ENCODE data around the gene GSX1.
"Not testable (repeated sequence)": the region's sequence is repeated elsewhere in the genome, so short reads cannot be mapped to it uniquely, and the experiment has no call there.

GSX1 gene

GRCh38 chr13:27794368-27794691 lies 2.0 kb downstream of the GSX1 start:
- DNase-seq: no peak

DNA sequence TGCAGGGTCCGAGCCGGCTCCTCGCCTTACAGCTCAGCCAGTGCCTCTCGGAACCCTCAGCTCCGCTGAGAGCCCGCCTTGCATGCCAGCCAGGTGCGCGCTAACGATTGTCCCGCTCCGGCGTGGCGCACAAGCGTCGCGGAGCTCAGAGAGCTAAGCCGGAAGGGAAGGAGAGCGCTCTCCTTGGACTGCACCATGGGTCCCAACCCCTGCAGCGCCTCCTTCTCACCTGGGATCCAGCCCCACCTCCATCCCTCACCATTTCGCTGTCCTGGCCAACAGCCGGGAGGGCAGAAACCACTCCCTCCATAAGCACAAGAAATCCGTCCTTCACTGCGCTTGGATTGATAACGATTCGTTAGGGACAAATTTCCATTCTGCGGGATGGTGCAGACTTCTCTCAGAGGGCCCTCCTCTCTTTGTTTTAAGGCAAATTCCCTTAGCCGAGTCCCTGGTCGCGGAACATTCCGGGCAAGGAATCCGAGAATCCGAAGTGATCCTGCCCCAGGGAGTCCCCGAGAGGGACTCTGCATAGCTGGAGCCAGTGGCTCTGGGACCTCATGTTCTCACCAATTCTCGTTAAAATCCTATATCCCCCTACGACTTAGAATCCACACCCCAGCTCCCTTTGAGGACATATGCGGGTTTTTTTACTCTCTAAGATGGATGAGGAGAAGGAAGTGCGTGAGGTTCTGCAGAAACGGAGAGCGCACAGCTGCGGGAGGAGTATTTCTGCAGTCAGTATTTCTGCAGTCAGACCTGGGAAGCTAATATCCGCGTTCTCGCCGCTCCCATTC lies 2.8 kb downstream of the GSX1 start:
- DNase-seq: no peak

DNA sequence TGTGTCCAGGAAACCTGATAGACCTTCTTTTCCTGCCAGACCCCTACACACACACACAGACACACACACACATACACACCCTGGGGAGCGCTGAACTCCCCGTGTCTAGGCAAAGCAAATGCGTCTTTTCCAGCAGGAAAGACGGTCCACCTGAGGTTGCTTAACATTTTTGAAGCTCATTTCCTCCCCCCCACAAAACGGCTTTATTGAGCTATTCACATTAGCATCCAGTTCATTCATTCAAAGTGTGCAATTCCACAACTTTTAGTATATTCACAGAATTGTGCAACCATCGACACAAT lies 3.4 kb downstream of the GSX1 start:
- no peak for DNase-seq

GRCh38 chr13:27796544-27797227 lies 4.4 kb downstream of the GSX1 start:
- no peak for DNase-seq

- DNase-seq: no peak
These were observed 4.9 kb downstream of the GSX1 start for GRCh38 chr13:27797228-27797624.

- DNase-seq: no peak
These were observed 14.6 kb downstream of the GSX1 start for GRCh38 chr13:27806744-27807387.

- DNase-seq: no peak
These were observed 16.7 kb downstream of the GSX1 start for GRCh38 chr13:27808851-27809550.

- no peak for DNase-seq
These were observed 17.7 kb downstream of the GSX1 start for GRCh38 chr13:27810009-27810408.

- no peak for DNase-seq
These were observed 18.2 kb downstream of the GSX1 start for GRCh38 chr13:27810461-27810860.

- no peak for DNase-seq
These were observed 21.5 kb downstream of the GSX1 start for GRCh38 chr13:27813826-27814225.

DNA sequence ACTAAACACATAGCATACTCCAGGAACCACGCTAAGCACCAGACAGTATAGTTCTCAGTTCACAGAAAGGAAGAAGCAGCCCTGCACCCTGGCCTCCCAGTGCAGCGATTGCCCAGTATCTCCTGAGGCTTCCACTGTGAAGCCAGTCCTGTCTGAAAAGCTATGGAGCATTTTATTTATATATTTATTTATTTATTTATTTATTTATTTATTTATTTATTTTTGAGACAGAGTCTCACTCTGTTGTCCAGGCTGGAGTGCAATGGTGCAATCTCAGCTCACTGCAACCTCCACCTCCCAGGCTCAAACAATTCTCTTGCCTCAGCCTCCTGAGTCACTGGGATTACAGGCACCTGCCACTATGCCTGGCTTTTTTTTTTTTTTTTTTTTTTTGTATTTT lies 25.5 kb downstream of the GSX1 start:
- not testable (repeated sequence) for DNase-seq

GRCh38 chr13:27820524-27821482 lies 28.5 kb downstream of the GSX1 start:
- no peak for DNase-seq

GRCh38 chr13:27821566-27821965 lies 29.3 kb downstream of the GSX1 start:
- DNase-seq: no peak

DNA sequence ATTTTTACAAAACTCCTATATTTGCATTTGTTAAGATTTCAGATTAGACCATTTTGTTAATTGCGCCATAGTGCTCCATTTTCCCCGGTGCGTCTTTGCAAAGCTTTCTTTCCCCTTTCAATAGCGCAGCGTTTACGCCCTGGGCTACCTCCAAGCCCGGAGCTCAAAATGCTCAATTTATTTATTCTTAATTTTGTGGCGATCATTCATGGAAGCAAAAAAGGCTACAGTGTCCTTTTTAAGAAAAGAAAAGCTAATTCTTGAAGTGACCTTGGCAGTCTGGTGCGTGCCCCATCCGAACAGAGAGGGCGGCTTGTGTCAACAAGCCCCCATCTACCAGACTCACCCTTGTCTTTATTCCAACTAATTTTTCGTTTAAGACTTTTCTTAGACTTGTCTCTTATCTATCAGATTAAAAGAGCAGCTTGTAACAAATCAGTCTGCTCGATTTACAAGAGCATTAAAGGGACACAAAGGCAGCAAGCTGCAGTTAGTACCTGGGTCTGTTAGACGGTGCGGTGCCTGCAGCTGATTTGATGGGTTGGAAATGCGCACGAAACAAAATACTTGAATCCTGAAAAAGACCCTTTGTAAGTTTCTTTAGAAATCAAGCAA lies 30.1 kb downstream of the GSX1 start:
- no peak for DNase-seq

DNA sequence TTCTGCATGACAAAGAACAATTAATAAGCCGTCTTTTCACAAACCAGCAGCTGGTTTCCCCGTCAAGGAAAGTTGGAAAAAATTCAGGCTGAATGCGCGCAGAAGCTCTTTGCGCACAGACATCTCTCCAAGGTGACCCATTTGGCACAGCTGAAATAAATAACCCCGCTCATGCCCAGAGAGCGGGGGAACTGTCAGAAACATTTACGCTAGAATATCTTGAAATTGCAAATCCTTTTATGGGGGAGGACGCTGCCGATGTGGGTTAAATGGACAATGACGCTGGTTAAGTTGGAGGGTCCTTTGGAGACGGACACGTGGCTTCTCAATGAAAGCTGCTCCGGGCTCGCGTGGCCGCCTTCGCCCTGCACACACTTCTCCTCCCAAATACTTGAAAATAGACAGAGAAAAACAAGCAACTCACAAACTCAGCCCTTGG lies 30.6 kb downstream of the GSX1 start:
- no peak for DNase-seq

DNA sequence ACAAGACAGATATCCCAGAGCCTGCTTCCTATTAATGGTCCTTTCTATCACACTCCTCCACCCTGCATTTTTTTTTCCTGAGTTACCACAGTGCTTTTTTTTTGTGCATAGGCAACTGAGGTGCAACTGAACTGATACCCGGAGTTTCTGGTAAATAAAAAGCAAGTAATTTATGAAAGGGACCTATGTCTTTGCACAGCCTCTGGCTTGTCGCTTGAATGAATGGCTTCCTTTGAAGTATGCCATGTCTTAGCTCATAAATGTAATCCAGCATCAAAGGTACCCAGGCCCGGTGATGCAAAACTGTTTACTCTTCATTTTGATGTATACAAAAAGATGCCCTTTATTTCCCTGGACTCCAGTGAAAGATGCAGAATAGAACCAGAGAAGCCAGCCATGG lies 31.8 kb downstream of the GSX1 start:
- DNase-seq: no peak

GRCh38 chr13:27825072-27825471 lies 32.8 kb downstream of the GSX1 start:
- DNase-seq: no peak

GRCh38 chr13:27826379-27827353 lies 34.4 kb downstream of the GSX1 start:
- peak in 57 of 58 donors; percentile 24 to 88 (median 66) for DNase-seq

GRCh38 chr13:27827646-27828045 lies 35.4 kb downstream of the GSX1 start:
- DNase-seq: no peak

All from anterior cingulate cortex (tissue), 58 donors.